HL-60 (cell line): ENCODE data around the gene OR51I2.

Experiments
- DNase-seq, 2 experiments: peaks; one replicate each; pipeline ENCODE4 v3.0.0-alpha.2; 2010 to 2020; ENCODE audit warnings: low read depth in 1 of 2, low spot score in 1 of 2
- H3K27ac ChIP-seq: fragments of 250-450 bp; sonication (Bioruptor Pico); replicated peaks from 2 replicates; pipeline ENCODE4 v1.5.1; 2020; ENCODE audit warnings: mild to moderate bottlenecking, moderate library complexity
- H3K27me3 ChIP-seq: fragments of 250-450 bp; sonication (Bioruptor Pico); 2 replicates; pipeline ENCODE4 v1.5.1; 2021; ENCODE audit warnings: mild to moderate bottlenecking, moderate library complexity; ENCODE audit not compliant: insufficient read depth, poor library complexity, severe bottlenecking
- H3K4me3 ChIP-seq: replicated peaks from 2 replicates; pipeline ENCODE4 v1.5.1; 2011; ENCODE audit warnings: mild to moderate bottlenecking, control low read depth, low read length; ENCODE audit not compliant: insufficient read depth
- GABPA ChIP-seq: IDR thresholded peaks from 2 replicates; pipeline ENCODE4 v1.6.1; 2012; ENCODE audit warnings: low read depth
- POLR2AphosphoS5 ChIP-seq: IDR thresholded peaks from 2 replicates; pipeline ENCODE4 v1.6.1; 2012; ENCODE audit warnings: low read depth
- REST ChIP-seq: IDR thresholded peaks from 2 replicates; pipeline ENCODE4 v1.6.1; 2012; ENCODE audit warnings: low read depth; ENCODE audit not compliant: insufficient replicate concordance
- SPI1 ChIP-seq: IDR thresholded peaks from 2 replicates; pipeline ENCODE4 v1.6.1; 2012; ENCODE audit warnings: low read depth, mild to moderate bottlenecking, borderline replicate concordance
- TF ChIP-seq, protein P1 (sequence below): IDR thresholded peaks from one replicate; pipeline ENCODE4 v1.5.1; 2011; ENCODE audit warnings: low read length, control low read depth, inconsistent platforms; ENCODE audit not compliant: insufficient read depth

Gene OR51I2

DNA sequence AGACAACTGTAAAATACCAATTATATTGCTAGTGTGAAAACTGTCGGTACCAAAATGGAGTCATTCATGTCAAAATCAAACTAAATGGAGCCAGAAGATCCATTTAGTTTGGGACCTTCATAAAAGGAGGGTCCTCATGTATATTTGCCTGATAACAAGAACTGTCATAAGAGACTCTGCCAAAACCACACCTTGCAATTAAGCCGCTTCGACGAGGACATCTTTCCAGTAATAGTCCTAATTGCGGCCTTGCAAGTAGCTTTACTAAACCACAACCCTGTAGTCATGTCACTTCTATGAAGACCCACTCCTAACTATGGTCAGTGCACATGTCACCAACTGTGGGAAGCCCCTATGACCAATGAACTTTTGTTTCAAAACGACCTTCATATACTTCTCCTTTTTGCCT lies 51.3 kb downstream of the OR51I2 start:
- no peak overlapping the region for H3K4me3 ChIP-seq
- no peak overlapping the region for H3K27ac ChIP-seq
- DNase-seq, result no peak
- peaks cover under 1% of the 10 kb centered on the region for H3K27me3 ChIP-seq
- TF ChIP-seq SPI1 (no peak), GABPA (no peak), REST (no peak), POLR2AphosphoS5 (no peak)
- TF ChIP-seq, protein P1, sequence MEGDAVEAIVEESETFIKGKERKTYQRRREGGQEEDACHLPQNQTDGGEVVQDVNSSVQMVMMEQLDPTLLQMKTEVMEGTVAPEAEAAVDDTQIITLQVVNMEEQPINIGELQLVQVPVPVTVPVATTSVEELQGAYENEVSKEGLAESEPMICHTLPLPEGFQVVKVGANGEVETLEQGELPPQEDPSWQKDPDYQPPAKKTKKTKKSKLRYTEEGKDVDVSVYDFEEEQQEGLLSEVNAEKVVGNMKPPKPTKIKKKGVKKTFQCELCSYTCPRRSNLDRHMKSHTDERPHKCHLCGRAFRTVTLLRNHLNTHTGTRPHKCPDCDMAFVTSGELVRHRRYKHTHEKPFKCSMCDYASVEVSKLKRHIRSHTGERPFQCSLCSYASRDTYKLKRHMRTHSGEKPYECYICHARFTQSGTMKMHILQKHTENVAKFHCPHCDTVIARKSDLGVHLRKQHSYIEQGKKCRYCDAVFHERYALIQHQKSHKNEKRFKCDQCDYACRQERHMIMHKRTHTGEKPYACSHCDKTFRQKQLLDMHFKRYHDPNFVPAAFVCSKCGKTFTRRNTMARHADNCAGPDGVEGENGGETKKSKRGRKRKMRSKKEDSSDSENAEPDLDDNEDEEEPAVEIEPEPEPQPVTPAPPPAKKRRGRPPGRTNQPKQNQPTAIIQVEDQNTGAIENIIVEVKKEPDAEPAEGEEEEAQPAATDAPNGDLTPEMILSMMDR, result no peak

GRCh38 chr11:5504403-5504921 lies 55.3 kb downstream of the OR51I2 start:
- TF ChIP-seq REST (no peak), SPI1 (peak; percentile 65)
- no peak overlapping the region for H3K27ac ChIP-seq
- H3K27me3 ChIP-seq, result peaks cover 2% of the 10 kb centered on the region
- DNase-seq, result no peak
- H3K4me3 ChIP-seq, result no peak overlapping the region

DNA sequence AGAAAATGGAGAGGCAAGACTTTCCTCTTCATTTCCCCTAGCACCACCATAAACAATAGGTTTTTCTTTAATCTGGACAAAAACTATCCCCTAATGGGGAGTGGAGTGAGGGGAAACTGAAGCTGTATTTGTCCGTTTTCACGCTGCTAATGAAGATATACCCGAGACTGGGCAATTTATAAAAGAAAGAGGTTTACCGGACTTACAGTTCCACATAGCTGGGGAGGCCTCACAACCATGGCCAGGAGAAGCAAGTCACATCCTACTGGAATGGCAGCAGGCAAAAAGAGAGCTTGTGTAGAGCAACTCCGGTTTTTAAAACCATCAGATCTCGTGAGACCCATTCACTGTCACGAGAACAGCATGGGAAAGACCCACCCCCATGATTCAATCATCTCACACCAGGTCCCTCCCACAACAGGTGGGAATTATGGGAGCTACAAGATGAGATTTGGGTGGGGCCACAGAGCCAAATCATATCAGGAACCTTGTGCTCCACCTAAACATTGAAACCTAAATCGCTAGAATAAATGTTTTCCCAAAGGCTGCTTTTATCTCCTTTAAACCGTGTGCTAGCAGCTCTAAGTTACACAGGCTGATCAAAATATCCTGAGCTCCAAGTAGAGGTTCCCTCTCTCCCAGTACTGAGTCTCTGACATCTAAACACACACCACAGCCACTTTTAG lies 56.4 kb downstream of the OR51I2 start:
- Histone ChIP-seq H3K27me3 (peaks cover 2% of the 10 kb centered on the region), H3K27ac (no peak overlapping the region), H3K4me3 (no peak overlapping the region)
- no peak for DNase-seq
- no peak for TF ChIP-seq REST
